NCI-H1048 (cell line): ENCODE data around the gene CD69.
"Not testable (repeated sequence)": the region's sequence is repeated elsewhere in the genome, so short reads cannot be mapped to it uniquely, and the experiment has no call there.

Experiments
- DNase-seq: peaks from one replicate; lab custom pipeline; 2025; lab: John Stamatoyannopoulos, UW

The CD69 gene

GRCh38 chr12:9718968-9719367 lies 41.7 kb downstream of the CD69 start:
- DNase-seq: no peak

GRCh38 chr12:9717070-9717925 lies 43.4 kb downstream of the CD69 start:
- no peak for DNase-seq

- not testable (repeated sequence) for DNase-seq
These were observed 47.6 kb downstream of the CD69 start for GRCh38 chr12:9713032-9713558.

GRCh38 chr12:9711664-9712063 lies 49.0 kb downstream of the CD69 start:
- no peak for DNase-seq

DNA sequence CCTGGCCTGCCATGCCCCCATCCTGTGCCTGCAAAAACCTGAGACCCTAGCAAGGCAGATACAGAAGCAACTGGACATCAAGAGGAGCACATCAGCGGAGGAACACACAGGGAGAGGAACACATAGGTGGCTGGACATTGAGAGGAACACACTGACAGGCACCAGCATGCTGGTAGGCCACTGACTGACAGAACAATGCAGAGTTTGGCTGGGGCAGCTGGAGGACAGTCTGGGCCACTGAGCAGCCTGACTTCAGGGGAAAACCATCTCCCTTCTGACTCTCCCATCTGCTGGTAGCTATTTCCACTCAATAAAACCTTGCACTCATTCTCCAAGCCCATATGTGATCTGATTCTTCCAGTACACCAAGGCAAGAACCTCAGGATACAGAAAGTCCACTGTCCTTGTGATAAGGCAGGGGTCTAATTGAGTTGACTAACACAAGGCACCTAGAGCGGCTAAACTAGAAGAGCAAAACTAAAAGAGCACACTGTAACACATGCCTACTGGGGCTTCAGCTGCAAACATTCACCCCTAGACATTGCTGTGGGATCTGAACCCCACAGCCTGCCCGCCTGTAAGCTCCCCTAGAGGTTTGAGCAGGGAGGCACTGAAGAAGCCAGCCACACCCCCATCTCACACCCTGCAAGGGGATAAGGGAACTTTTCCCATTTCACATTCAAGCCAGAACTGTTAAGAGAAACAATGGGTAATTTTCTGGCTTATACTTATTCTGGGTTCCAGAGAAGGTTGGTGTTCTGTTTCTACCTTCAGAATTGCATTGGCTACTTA lies 49.9 kb downstream of the CD69 start:
- no peak for DNase-seq

DNA sequence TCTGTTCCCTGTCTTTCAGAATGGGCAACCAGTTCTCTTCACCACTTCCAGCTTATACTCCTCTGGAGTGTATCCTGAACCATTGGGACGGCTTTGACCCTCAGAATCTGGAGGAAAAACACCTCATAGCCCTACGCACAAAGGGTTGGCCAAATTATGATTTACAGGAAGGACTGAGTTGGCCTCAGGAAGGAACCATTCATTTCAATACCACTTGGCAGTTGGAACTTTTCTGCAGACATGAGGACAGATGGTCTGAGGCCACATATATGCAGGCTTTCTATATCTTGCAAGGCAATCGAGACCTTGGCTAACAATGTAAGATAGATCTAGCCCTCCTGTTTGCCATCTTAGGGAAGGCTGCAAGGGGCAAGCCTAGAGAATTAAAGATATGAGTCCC lies 51.8 kb downstream of the CD69 start:
- no peak for DNase-seq

DNA sequence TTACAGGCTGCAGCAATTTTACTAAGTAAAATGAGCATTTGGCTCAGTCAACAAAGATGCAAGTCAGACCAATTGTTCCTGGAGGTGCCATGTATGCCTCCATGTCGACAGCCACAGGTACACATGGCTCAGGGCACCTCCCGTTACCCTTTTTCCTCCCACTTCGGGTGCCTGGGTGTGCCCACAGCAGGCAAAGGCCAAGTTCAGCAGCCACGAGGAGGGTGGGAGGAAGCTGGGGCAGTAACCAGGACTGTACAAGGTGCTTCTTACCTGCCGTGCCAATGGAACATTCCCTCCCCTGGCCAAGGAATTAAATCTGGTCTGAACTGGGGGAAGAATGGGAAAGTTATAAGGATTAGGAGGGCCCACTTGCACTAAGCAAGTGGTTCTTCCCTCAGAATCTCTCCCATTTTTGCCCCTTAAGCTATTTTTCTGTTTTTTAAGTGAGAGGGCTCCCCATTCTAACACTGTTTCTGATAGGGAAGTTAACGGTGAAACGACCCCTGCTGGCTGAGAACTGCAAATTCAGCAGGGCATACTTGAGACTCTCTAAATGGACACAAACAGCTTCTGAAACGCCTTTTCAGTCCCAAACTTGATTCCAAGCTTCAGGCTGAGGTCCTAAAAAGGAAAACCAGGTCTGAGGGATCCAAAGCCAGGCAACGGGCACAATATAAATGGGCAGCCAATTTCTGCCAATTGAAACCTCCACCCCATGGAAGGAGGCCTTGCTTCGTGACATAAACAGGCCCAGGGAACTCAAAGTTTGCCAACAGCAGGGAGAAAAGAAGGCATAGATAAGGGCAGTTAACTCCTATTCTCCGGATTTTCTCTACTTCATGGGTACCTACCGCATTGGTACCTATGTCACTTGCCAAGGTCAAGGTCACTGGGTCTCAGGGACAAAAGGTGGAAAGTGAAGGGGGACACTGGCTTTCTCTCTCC lies 52.6 kb downstream of the CD69 start:
- DNase-seq: no peak

DNA sequence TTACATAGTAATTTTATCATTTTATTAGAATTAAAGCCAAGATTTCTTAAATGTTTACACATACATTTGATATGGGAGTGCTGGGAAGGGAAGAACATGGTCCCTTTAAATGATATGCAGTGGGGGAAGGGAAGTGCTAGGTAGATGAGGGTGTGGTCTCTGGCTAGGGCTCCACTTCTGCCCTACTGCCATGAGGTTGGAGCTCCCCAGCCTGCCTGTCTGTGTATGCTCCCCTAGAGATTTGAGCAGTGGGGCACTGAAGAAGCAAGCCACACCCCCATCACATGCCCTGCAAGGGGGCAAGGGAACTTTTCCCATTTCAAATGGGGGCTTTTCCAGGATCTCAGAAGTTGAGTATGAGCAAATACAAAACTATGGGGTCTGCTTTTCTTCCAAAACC lies 53.3 kb downstream of the CD69 start:
- DNase-seq: no peak

- no peak for DNase-seq
These were observed 54.5 kb downstream of the CD69 start for GRCh38 chr12:9706086-9706685.

- not testable (repeated sequence) for DNase-seq
These were observed 56.1 kb downstream of the CD69 start for GRCh38 chr12:9704561-9704960.
